HL-60/S4 treated with phorbol 12-myristate 13-acetate at 8.2 ng/mL for 4 days and 3 days (cell line): Measurements from ENCODE around the gene SETD7.

ENCODE experiments used
- in situ Hi-C: fragments of 300-500 bp; cut with MboI; formaldehyde crosslinking; loops from 2 replicates; pipeline ENCODE4 v1.15.0; 2022; ENCODE audit warnings: low sequenced_read_pairs

Gene SETD7

DNA sequence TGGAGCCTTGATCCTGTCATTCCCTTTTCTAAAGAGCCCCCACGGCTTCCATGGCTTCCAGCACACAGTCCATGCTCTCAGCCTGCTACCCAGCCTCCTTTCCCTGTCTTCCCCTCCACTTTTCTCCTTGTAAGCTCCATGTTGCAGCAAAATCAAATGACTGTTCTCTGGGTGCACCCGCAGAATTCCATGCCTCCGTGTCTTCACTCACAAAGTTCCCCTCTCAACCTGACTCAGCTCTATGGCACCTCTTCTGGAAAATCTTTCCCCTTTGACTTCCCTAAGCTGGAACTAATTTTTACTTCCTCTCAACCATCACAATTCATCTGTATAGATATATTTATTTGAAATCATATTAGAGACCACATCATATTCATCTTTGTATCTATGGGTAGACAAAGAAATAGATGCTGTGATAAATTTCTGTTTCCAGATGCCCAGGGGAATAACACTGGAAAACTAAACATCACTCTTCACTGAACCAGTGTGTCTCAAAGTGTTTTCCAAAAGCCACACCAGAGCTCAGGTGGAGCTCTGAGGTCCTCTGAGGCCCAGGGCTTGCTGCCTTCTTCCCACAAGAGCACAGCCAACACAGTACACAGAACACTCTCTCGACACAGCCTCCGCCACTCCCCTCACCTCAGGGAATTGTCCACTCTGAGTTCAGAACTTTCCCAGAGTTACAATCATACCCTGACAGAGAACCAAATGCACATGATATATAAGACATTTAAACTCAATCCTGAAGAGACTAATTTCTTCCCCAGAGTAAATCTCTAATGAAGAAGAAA is 3.3 kb downstream of the SETD7 start:
- in situ Hi-C loops: no loop called here

DNA sequence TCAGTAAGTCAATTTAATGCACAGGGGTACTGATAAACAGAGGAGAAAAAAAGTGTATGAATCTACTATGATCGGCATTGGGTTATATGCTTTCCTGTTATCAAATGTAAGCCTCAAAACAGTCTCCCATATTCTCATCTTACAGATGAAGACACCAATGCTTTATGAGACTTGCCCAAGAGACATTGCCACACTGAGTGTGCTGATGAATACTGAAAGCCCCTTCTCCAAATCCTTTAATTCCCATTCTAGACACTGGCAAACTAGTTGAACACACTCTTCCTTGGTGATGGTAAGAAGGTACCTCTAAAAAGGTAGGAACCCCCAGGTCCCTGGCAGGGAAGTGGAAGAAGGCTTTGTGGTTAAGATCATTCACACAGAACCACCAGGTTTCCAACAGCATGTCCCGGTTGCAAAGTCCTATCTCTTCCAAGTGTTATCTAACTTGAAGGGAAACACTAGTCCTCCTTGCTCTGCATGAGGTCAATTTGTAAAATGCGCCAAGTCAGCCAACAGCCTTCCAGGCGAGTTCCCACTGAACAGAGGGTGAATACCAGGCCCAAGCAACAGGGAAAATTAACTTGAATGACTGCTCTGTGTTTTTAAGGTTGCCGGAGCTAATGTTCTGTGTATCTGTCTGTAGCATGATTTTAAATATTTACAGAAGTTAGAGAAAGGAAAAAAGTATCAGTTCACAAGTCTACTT is 5.1 kb downstream of the SETD7 start:
- in situ Hi-C loops: no loop called here

GRCh38 chr4:139547979-139548378 is 8.0 kb downstream of the SETD7 start:
- in situ Hi-C loops: no loop called here

GRCh38 chr4:139540632-139541031 is 15.4 kb downstream of the SETD7 start:
- in situ Hi-C loops: no loop called here

DNA sequence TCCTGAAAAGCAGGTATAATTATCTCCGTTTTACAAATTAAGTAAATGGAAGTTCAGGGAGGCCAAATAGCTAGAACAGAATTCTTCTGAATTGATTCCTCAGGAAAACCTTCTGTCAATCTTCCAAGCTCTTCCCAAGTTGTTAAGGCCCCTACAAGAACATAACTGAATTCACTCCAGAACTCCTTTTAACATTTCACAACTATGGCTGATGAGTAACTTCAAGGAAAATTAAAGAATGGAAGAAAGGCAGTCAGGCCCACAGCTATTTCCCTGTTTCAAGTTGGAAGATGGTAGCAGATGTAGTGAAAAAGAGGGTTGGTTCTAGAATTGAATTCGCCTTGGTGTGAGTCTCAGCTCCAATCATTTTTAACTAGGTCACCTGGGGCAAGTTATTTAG is 15.9 kb downstream of the SETD7 start:
- in situ Hi-C loops: no loop called here

- in situ Hi-C loops: no loop called here
These were observed 18.7 kb downstream of the SETD7 start for GRCh38 chr4:139537292-139537691.

GRCh38 chr4:139535871-139536234 is 20.2 kb downstream of the SETD7 start:
- in situ Hi-C loops: no loop called here

DNA sequence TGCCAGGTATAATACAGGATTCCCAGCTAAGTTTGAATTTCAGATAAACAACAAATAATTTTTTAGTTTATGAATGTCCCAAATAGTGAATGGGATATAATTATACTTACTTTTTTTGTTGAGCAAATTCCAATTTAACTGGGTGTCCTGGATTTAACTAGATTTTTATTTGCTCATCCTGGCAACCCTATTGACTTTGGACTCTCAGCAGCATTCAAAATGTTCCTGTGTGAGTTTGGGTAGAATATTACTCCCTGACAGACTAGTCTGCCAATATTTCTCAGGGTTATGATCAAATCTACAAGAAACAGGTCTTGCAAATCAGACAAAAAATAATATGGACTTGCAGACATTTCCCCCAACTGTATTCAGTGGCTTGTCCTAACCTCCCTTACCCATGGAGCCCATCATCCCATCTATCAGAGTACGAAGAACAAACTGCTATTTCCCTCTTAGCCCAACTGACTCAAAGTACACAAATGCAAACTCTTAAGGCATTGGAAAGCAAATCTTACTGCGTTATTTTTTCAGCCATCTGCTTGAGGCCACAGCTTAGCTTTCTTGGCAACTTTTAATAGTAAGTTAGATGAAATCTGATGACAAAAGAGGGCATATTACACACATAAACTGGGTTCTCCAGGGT is 20.7 kb downstream of the SETD7 start:
- in situ Hi-C loops: no loop called here

GRCh38 chr4:139534287-139534950 is 21.6 kb downstream of the SETD7 start:
- in situ Hi-C loops: no loop called here

GRCh38 chr4:139533511-139533910 is 22.5 kb downstream of the SETD7 start:
- in situ Hi-C loops: no loop called here

- in situ Hi-C loops: no loop called here
These were observed 23.1 kb downstream of the SETD7 start for GRCh38 chr4:139532947-139533346.

DNA sequence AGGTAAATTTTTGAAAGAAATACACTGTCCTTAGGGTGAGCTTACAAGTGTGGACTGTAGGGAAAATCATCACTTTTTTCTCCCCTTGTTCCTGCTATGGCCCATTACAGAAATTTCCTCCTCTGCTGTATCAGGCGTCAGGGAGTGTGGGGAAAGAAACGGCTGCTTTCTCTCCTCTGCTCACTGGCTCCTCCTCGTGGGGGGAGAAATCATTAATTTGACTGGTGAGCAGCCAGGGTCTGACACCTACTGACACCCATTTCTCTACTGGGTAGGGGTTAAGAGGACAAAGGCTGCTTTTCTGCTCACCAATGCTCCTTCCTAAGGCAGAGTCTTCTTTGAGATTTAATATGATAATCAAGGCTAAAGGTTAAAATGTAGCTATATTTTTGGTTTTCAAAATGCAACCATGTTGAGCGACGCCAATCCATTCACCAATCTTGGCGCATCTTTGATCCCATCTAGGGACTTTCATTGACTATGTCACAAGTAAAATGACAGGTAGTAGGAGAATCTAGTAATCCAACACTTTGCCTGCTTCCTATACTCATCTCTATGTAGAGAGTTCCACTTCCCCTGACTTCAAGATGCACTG is 25.1 kb downstream of the SETD7 start:
- in situ Hi-C loops: no loop called here

DNA sequence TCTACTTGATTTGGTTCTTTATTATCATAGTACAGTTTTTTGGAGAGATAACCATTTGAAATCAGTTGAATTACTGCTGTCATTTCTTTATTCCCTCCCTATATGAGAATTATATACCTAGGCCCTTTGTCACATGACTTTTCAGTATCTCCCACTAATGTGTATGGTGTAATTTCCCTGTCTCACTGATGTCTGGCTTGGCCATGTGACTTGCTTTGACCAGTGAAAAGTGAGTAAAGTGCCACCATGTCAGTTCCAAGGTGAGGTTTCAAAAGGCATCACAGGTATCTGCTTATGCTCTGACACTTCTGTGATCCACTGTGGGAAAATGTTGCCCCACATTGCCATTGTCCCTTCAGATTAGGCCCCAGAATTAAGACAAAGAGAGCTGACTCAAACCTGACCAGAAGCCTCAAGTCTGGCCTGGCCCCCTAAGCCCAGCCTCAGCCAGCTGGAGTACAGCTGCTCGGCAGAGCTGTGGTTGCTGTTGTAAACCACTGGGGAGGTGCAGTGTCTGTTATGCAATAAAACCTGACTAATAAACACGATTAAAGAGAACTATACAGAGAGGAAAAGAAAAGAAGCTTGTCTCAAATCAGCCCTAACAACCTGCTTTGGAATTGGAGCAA is 27.5 kb downstream of the SETD7 start:
- in situ Hi-C loops: no loop called here

- in situ Hi-C loops: no loop called here
These were observed 29.1 kb downstream of the SETD7 start for GRCh38 chr4:139526928-139527327.

GRCh38 chr4:139525414-139525813 is 30.6 kb downstream of the SETD7 start:
- in situ Hi-C loops: no loop called here

- in situ Hi-C loops: no loop called here
These were observed 31.9 kb downstream of the SETD7 start for GRCh38 chr4:139524062-139524631.

DNA sequence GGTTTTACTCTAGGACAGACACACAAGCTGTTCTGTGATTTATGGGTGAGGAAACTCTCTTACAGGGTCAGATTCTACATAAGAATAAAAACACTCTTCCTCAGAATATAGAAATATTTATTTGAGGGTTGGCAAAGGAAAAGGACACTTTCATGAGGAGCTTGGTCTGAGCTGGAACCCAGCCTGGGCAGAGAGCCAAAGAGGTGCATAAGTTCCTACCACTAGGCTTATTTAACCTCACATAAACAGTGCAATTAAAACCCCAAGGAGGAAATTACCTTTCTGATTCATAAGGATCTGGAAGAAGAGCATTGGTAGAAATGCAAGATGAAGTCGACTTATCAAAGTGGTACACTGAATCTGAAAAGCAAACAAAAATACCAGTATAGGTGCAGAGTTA is 32.9 kb downstream of the SETD7 start:
- in situ Hi-C loops: no loop called here

DNA sequence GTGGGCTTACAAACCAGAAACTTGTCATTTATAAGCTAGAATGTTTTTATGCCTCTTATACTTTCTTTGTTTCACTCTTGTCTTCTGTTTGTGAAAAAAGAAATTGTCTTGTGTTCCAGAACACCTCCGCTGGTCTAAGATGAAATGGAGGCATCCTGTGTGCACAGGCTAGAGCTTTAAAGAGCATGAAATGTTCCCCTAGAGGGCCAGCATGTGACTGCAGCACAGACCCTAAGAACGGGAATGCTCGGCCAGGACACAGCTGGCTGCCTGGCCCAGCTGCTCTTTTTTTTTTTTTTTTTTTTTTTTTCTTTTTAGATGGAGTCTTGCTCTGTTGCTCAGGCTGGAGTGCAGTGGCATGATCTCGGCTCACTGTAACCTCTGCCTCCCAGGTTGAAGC is 33.6 kb downstream of the SETD7 start:
- in situ Hi-C loops: no loop called here

DNA sequence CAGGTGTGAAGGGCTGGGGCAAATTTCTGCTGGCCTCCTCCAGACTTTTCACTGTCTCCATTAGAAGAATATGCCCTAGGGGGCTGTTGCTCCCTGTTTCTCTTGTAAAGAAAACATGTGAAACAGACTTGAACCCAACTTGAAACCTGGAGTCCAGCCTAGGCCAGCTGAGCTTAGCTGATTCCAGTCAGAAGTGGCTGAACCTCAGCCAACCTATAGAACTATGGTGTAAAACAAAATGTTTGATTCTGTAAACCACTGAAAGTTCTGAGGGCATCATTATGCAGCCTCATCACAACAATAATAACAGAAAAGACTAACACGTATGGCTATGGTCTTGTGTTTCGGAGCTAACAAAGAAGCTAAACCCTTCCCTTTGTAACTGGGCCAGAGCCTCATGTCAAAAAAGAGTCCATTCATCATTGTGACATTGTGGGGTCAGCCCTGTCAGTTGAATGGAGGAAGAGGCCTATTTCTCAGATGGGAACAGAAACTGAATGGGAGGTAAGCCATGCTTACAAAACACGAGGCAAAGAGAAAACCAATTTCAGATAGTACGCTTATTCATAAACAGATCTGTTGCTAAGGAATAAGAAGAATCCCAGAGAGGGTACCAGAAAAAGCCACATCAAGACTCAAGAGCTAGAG is 34.1 kb downstream of the SETD7 start:
- in situ Hi-C loops: no loop called here

DNA sequence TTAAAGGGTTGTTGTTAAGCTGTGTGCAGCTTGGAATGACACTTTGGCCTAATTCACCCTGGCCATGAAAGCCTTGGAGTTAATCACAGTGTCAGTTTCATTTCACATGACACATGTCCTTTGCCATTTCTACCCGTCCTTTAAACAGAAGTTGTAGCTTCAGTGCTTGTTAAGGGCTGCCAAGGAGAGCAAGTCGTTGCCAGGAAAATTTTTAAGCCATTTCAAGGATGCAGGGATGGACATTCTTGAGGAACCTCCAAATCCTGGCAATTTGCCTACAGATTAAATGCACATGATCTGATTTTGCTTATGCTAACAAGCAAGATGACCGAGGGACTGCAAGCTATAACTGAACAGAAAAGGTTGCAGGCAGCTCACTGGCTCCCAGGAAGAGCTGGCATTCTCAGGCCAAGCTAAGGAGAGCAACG is 40.5 kb downstream of the SETD7 start:
- in situ Hi-C loops: no loop called here
